Thyroid gland (tissue), 4 donors: Measurements from ENCODE around the gene OLFML2B. TPM values are rescaled to one million over a fixed set of nuclear protein-coding genes. Genes with fewer than 3 reads are reported as not detected.
"Not testable (repeated sequence)": the region's sequence is repeated elsewhere in the genome, so short reads cannot be mapped to it uniquely, and the experiment has no call there.

Experiments used
- DNase-seq, 2 donors: peaks; one replicate each; pipeline ENCODE4 v3.0.0-alpha.2; 2019
- H3K27ac ChIP-seq, 3 donors: fragments of 200-600 bp; sonication (generic); 1 replicate in 2 of 3; 2 replicates in 1 of 3; pipeline ENCODE4 v1.5.1; 2016 to 2019; ENCODE audit warnings: mild to moderate bottlenecking in 1 of 3, moderate library complexity in 1 of 3
- H3K27me3 ChIP-seq: fragments of 200-600 bp; sonication (generic); one replicate; pipeline ENCODE4 v1.5.1; 2019
- H3K36me3 ChIP-seq, 2 donors: fragments of 200-600 bp; sonication (generic); one replicate each; pipeline ENCODE4 v1.5.1; 2016 to 2019
- H3K4me1 ChIP-seq, 2 donors: fragments of 200-600 bp; sonication (generic); one replicate each; pipeline ENCODE4 v1.5.1; 2017 to 2019
- H3K4me3 ChIP-seq, 3 donors: fragments of 200-600 bp; sonication (generic); replicated peaks in 1 of 3; 1 replicate in 2 of 3; 2 replicates in 1 of 3; pipeline ENCODE4 v1.5.1; 2016; ENCODE audit warnings: mild to moderate bottlenecking in 1 of 3
- H3K9me3 ChIP-seq: fragments of 200-600 bp; sonication (generic); one replicate; pipeline ENCODE4 v1.5.1; 2017
- POLR2A ChIP-seq, 2 donors: fragments of 450-650 bp; IDR thresholded peaks; one replicate each; pipeline ENCODE4 v1.6.1; 2017; ENCODE audit warnings: antibody characterized with exemption in 2 of 2, mild to moderate bottlenecking in 2 of 2, moderate library complexity in 1 of 2
- WGBS, 2 donors: methylation state at CpG; one replicate each; pipeline ENCODE4 v1.1.5; 2017; 5-methylcytosine and 5-hydroxymethylcytosine counted together
- intact Hi-C: fragments of 100-400 bp; cut with DNase I; formaldehyde crosslinking; loops from one replicate; pipeline ENCODE4 v1.15.1; 2023
- total RNA-seq, 4 donors: library from RNA; depleted of rRNA; stranded (reverse); fragments of >200 nt; gene quantifications; one replicate each; pipeline ENCODE4 v1.2.3, GENCODE V29; 2016
- TF ChIP-seq, protein P1 (sequence below), 6 experiments: fragments of 200-600 bp in 3 of 6; fragments of 450-650 bp in 3 of 6; sonication (generic) in 3 of 6; IDR thresholded peaks; one replicate each; pipeline ENCODE4 v1.5.1; 2016 to 2019; ENCODE audit warnings: antibody characterized with exemption in 6 of 6, mild to moderate bottlenecking in 2 of 6, inconsistent platforms in 1 of 6, moderate library complexity in 1 of 6

OLFML2B gene
- total RNA-seq, 4 donors from 2014 or later = 8.0 to 18.4 (median 12.9) TPM

DNA sequence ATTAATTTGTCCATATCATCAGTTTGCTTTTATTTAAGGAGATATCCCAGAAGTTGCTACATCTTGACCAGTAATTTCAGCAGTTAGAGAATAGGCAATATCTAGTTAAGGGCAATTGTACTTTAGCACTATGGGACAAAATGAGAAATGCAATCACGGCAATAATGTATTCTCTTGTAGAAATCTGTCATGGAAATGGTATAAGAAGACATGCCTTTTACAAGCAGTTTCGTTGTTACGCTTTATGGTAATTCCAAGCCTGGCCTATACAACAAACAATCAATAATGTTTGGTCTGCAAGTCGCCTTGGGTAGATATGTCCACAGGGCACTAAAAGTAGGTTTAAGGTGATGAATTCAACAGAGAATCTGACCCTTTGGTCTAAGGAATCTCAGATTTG is 44.6 kb upstream of the OLFML2B start:
- no peaks in the 10 kb centered on the region for H3K27me3 ChIP-seq
- TF ChIP-seq, protein P1, sequence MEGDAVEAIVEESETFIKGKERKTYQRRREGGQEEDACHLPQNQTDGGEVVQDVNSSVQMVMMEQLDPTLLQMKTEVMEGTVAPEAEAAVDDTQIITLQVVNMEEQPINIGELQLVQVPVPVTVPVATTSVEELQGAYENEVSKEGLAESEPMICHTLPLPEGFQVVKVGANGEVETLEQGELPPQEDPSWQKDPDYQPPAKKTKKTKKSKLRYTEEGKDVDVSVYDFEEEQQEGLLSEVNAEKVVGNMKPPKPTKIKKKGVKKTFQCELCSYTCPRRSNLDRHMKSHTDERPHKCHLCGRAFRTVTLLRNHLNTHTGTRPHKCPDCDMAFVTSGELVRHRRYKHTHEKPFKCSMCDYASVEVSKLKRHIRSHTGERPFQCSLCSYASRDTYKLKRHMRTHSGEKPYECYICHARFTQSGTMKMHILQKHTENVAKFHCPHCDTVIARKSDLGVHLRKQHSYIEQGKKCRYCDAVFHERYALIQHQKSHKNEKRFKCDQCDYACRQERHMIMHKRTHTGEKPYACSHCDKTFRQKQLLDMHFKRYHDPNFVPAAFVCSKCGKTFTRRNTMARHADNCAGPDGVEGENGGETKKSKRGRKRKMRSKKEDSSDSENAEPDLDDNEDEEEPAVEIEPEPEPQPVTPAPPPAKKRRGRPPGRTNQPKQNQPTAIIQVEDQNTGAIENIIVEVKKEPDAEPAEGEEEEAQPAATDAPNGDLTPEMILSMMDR (IDR thresholded peaks at IDR 0.05) = no peak
- no peak for TF ChIP-seq POLR2A (IDR thresholded peaks at IDR 0.05)
- WGBS, 2 donors = 94 to 95% methylated on average over 4 of the region's 4 CpGs
- H3K36me3 ChIP-seq = no peaks in the 10 kb centered on the region
- no peak overlapping the region for H3K27ac ChIP-seq
- H3K4me1 ChIP-seq = peaks cover 5 to 9% of the 10 kb centered on the region in 2 donors
- intact Hi-C loops = no loop called here
- no peaks in the 10 kb centered on the region for H3K9me3 ChIP-seq
- DNase-seq = no peak
- no peak overlapping the region for H3K4me3 ChIP-seq

- intact Hi-C loops = no loop called here
- no peak for TF ChIP-seq POLR2A (IDR thresholded peaks at IDR 0.05)
- TF ChIP-seq, protein P1 (IDR thresholded peaks at IDR 0.05) = no peak
- WGBS, 2 donors = 76 to 83% methylated on average over 1 of the region's 1 CpG
Measured at GRCh38 chr1:162067466-162067865, 43.8 kb upstream of the OLFML2B start.

GRCh38 chr1:162066836-162067235 is 43.2 kb upstream of the OLFML2B start:
- DNase-seq, H3K4me3 ChIP-seq, H3K36me3 ChIP-seq, H3K4me1 ChIP-seq, H3K27ac ChIP-seq, H3K9me3 ChIP-seq, H3K27me3 ChIP-seq, intact Hi-C loops: not testable (repeated sequence)
- 89 to 92% methylated on average over 4 of the region's 4 CpGs for WGBS, 2 donors

More at GRCh38 chr1:162067466-162067865, 43.8 kb upstream of the OLFML2B start:
- H3K36me3 ChIP-seq = no peaks in the 10 kb centered on the region
- H3K27me3 ChIP-seq = no peaks in the 10 kb centered on the region
- H3K4me3 ChIP-seq = no peak overlapping the region
- no peak overlapping the region for H3K27ac ChIP-seq
- peaks cover 5 to 9% of the 10 kb centered on the region in 2 donors for H3K4me1 ChIP-seq
- DNase-seq = no peak
- H3K9me3 ChIP-seq = no peaks in the 10 kb centered on the region

- Histone ChIP-seq H3K27ac (no peak overlapping the region), H3K4me3 (no peak overlapping the region), H3K9me3 (no peaks in the 10 kb centered on the region), H3K4me1 (peaks cover under 1 to 3% of the 10 kb centered on the region in 2 donors), H3K27me3 (no peaks in the 10 kb centered on the region), H3K36me3 (no peaks in the 10 kb centered on the region)
- WGBS, 2 donors = 72 to 81% methylated on average over 2 of the region's 2 CpGs
- no peak for DNase-seq
- TF ChIP-seq POLR2A (IDR thresholded peaks at IDR 0.05) = no peak
- TF ChIP-seq, protein P1 (IDR thresholded peaks at IDR 0.05) = no peak
- intact Hi-C loops = no loop called here
Measured at GRCh38 chr1:162065016-162065415, 41.3 kb upstream of the OLFML2B start.

DNA sequence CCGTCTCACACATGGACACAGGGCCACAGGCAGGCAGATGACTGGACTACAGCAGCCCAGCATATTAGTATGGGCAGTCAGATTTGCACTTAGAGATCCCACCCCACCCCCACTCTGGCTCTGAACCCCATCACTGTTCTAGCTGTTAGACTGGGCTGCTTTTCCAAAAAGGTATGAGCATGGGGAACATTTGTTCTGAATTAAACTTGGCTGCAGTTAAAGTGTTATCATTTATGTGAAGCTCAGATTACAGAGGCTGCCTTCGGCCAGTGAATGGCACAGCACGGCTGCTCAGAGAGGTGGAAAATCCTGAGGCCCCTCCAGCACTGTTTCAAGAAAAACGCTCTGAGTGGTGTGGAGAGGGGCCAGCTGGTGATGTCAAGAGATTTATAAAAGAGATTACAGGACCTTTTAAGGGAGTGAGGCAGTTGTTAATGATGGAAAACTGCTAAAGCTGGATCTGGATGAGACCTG is 38.9 kb upstream of the OLFML2B start:
- DNase-seq = peak; percentile 47 to 57
- TF ChIP-seq POLR2A (IDR thresholded peaks at IDR 0.05) = no peak
- TF ChIP-seq, protein P1 (IDR thresholded peaks at IDR 0.05) = no peak
- Histone ChIP-seq H3K36me3 (no peaks in the 10 kb centered on the region), H3K27ac (no peak overlapping the region), H3K4me3 (no peak overlapping the region), H3K27me3 (no peaks in the 10 kb centered on the region), H3K4me1 (no peaks in the 10 kb centered on the region), H3K9me3 (no peaks in the 10 kb centered on the region)
- WGBS, 2 donors = 42 to 45% methylated on average over 4 of the region's 4 CpGs
- intact Hi-C loops = no loop called here

DNA sequence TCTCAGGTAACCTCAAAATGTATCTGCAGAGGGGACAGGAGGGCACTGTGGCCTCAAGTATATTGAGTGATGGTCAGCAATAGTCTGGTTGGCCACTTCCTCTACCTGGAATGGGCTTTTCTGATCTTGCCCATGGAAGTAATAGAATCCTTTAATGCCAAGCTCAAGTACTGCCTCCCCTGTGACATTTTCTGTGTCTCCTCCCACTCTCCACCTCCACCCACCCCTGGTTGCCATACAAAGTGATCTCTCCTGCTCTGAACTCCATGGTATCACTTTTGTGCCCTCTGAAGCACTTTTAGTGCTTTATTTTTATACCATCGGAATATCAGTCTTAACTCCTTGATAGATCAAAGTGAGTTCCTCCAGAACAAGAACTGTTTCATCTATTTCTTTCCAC is 36.6 kb upstream of the OLFML2B start:
- H3K9me3 ChIP-seq = no peaks in the 10 kb centered on the region
- H3K27me3 ChIP-seq = no peaks in the 10 kb centered on the region
- H3K27ac ChIP-seq = no peak overlapping the region
- intact Hi-C loops = no loop called here
- H3K4me3 ChIP-seq = no peak overlapping the region
- H3K36me3 ChIP-seq = no peaks in the 10 kb centered on the region
- DNase-seq = no peak
- 74 to 82% methylated on average over 1 of the region's 1 CpG for WGBS, 2 donors
- TF ChIP-seq, protein P1 (IDR thresholded peaks at IDR 0.05) = no peak
- TF ChIP-seq POLR2A (IDR thresholded peaks at IDR 0.05) = no peak
- H3K4me1 ChIP-seq = no peaks in the 10 kb centered on the region
